Measurements from ENCODE around the gene P2RX5. TPM values are rescaled to one million over a fixed set of nuclear protein-coding genes. Genes with fewer than 3 reads are reported as not detected.

P2RX5 gene
- total RNA-seq, 1 experiment from 2014 or later: 8.8 TPM

DNA sequence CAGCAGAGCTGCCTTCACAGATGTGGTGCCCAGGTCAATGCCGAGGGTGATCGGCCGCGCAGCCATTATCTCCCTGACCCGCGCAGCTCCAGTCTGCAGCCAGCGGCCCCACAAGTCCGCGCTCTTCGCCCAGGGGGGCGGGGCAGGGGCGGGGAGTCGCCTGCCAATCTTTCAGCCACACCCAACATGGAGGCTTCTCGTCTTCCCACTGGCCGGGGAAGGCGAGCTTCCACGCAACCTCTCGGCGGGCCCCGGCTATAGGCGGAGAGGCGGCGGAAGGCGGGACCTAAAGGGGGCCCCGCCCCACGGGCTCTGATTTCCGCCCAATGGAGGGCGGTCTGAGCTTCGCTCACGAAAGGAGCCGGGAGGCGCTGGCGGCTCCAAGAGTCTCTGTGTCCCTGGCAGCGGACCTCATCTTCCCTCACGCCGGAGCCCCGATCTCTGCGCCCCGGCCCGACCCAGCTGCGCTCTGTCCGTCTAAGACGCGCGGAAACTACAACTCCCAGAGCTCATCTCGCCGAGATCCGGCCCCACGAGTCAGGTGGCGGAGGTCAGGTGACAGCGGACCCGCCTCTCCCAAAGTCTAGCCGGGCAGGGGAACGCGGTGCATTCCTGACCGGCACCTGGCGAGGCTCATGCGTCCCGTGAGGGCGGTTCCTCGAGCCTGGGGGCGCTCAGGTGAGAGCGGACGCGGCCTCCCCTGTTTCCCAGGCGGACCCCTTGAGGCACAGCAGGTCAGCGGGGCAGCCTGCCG, 59.6 kb downstream of the P2RX5 start, which contains the start of the genes CTNS and SHPK (continued):
- TF ChIP-seq IRF2 (CRISPR knock-in tag; IDR thresholded peaks at IDR 0.05; ENCODE audit: borderline replicate concordance, low read depth) (no peak), FOXJ3 (CRISPR knock-in tag; IDR thresholded peaks at IDR 0.05; ENCODE audit: borderline replicate concordance) (no peak), JAZF1 (CRISPR knock-in tag; IDR thresholded peaks at IDR 0.05) (no peak), ZNF423 (CRISPR knock-in tag; IDR thresholded peaks at IDR 0.05) (no peak), GABPB1 (CRISPR knock-in tag; IDR thresholded peaks at IDR 0.05) (peak; percentile 53; the same call in 1 of the 2 replicates), CREM (CRISPR knock-in tag; IDR thresholded peaks at IDR 0.05) (no peak; the same call in 1 of the 2 replicates), ZNF138 (CRISPR knock-in tag; conservative IDR thresholded peaks at IDR 0.05) (no peak; the same call in 1 of the 2 replicates), MYBL2 (CRISPR knock-in tag; IDR thresholded peaks at IDR 0.05) (no peak), SOX15 (CRISPR knock-in tag; IDR thresholded peaks at IDR 0.05) (no peak), ZNF396 (CRISPR knock-in tag; IDR thresholded peaks at IDR 0.05; ENCODE audit: borderline replicate concordance) (no peak), ZNF263 (CRISPR knock-in tag; IDR thresholded peaks at IDR 0.05; ENCODE audit: low read depth) (no peak), OVOL2 (CRISPR knock-in tag; IDR thresholded peaks at IDR 0.05; ENCODE audit: borderline replicate concordance) (no peak), TCF7 (CRISPR knock-in tag; IDR thresholded peaks at IDR 0.05; ENCODE audit: low read depth) (no peak)
- TF ChIP-seq, protein P1, sequence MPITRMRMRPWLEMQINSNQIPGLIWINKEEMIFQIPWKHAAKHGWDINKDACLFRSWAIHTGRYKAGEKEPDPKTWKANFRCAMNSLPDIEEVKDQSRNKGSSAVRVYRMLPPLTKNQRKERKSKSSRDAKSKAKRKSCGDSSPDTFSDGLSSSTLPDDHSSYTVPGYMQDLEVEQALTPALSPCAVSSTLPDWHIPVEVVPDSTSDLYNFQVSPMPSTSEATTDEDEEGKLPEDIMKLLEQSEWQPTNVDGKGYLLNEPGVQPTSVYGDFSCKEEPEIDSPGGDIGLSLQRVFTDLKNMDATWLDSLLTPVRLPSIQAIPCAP (CRISPR knock-in tag; IDR thresholded peaks at IDR 0.05): no peak
- TF ChIP-seq, protein P2, sequence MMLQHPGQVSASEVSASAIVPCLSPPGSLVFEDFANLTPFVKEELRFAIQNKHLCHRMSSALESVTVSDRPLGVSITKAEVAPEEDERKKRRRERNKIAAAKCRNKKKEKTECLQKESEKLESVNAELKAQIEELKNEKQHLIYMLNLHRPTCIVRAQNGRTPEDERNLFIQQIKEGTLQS (CRISPR knock-in tag; conservative IDR thresholded peaks at IDR 0.05): no peak
- TF ChIP-seq, protein P3, sequence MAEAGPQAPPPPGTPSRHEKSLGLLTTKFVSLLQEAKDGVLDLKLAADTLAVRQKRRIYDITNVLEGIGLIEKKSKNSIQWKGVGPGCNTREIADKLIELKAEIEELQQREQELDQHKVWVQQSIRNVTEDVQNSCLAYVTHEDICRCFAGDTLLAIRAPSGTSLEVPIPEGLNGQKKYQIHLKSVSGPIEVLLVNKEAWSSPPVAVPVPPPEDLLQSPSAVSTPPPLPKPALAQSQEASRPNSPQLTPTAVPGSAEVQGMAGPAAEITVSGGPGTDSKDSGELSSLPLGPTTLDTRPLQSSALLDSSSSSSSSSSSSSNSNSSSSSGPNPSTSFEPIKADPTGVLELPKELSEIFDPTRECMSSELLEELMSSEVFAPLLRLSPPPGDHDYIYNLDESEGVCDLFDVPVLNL (CRISPR knock-in tag; IDR thresholded peaks at IDR 0.05; ENCODE audit: borderline replicate concordance, low read depth): no peak
- TF ChIP-seq, protein P4, sequence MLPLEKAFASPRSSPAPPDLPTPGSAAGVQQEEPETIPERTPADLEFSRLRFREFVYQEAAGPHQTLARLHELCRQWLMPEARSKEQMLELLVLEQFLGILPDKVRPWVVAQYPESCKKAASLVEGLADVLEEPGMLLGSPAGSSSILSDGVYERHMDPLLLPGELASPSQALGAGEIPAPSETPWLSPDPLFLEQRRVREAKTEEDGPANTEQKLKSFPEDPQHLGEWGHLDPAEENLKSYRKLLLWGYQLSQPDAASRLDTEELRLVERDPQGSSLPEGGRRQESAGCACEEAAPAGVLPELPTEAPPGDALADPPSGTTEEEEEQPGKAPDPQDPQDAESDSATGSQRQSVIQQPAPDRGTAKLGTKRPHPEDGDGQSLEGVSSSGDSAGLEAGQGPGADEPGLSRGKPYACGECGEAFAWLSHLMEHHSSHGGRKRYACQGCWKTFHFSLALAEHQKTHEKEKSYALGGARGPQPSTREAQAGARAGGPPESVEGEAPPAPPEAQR (CRISPR knock-in tag; IDR thresholded peaks at IDR 0.05): no peak
- TF ChIP-seq, protein P5, sequence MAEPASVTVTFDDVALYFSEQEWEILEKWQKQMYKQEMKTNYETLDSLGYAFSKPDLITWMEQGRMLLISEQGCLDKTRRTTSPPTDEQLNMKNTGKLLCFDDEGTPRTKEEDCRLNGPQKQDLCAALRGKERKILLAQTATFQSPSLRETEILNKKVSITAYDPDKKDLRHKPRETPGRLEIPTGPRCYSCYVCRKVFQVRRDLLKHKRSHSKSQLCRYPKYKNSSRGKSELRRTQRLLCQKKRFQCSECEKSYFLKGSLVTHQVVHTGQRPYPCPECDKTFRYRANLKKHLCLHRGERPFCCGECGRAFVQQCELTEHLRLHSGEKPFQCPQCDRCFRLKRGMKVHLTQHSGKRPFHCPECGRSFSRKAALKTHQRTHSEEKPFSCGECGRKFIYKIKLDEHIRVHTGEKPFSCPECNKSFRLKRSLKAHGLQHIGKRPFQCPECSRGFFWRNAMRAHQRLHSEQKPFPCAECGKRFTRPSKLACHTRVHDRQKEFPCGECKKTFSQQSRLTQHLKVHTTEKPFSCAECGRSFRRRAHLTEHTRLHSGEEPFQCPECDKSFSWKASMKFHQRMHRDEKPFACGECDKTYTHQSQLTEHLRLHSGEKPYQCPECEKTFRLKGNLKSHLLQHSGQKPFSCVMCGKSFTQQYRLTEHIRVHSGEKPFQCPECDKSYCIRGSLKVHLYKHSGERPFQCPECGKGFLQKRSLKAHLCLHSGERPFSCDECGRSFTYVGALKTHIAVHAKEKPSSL (CRISPR knock-in tag; conservative IDR thresholded peaks at IDR 0.05): no peak
- TF ChIP-seq, protein P6, sequence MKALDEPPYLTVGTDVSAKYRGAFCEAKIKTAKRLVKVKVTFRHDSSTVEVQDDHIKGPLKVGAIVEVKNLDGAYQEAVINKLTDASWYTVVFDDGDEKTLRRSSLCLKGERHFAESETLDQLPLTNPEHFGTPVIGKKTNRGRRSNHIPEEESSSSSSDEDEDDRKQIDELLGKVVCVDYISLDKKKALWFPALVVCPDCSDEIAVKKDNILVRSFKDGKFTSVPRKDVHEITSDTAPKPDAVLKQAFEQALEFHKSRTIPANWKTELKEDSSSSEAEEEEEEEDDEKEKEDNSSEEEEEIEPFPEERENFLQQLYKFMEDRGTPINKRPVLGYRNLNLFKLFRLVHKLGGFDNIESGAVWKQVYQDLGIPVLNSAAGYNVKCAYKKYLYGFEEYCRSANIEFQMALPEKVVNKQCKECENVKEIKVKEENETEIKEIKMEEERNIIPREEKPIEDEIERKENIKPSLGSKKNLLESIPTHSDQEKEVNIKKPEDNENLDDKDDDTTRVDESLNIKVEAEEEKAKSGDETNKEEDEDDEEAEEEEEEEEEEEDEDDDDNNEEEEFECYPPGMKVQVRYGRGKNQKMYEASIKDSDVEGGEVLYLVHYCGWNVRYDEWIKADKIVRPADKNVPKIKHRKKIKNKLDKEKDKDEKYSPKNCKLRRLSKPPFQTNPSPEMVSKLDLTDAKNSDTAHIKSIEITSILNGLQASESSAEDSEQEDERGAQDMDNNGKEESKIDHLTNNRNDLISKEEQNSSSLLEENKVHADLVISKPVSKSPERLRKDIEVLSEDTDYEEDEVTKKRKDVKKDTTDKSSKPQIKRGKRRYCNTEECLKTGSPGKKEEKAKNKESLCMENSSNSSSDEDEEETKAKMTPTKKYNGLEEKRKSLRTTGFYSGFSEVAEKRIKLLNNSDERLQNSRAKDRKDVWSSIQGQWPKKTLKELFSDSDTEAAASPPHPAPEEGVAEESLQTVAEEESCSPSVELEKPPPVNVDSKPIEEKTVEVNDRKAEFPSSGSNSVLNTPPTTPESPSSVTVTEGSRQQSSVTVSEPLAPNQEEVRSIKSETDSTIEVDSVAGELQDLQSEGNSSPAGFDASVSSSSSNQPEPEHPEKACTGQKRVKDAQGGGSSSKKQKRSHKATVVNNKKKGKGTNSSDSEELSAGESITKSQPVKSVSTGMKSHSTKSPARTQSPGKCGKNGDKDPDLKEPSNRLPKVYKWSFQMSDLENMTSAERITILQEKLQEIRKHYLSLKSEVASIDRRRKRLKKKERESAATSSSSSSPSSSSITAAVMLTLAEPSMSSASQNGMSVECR (CRISPR knock-in tag; IDR thresholded peaks at IDR 0.05; ENCODE audit: borderline replicate concordance): peak; percentile 52
- TF ChIP-seq, protein P7, sequence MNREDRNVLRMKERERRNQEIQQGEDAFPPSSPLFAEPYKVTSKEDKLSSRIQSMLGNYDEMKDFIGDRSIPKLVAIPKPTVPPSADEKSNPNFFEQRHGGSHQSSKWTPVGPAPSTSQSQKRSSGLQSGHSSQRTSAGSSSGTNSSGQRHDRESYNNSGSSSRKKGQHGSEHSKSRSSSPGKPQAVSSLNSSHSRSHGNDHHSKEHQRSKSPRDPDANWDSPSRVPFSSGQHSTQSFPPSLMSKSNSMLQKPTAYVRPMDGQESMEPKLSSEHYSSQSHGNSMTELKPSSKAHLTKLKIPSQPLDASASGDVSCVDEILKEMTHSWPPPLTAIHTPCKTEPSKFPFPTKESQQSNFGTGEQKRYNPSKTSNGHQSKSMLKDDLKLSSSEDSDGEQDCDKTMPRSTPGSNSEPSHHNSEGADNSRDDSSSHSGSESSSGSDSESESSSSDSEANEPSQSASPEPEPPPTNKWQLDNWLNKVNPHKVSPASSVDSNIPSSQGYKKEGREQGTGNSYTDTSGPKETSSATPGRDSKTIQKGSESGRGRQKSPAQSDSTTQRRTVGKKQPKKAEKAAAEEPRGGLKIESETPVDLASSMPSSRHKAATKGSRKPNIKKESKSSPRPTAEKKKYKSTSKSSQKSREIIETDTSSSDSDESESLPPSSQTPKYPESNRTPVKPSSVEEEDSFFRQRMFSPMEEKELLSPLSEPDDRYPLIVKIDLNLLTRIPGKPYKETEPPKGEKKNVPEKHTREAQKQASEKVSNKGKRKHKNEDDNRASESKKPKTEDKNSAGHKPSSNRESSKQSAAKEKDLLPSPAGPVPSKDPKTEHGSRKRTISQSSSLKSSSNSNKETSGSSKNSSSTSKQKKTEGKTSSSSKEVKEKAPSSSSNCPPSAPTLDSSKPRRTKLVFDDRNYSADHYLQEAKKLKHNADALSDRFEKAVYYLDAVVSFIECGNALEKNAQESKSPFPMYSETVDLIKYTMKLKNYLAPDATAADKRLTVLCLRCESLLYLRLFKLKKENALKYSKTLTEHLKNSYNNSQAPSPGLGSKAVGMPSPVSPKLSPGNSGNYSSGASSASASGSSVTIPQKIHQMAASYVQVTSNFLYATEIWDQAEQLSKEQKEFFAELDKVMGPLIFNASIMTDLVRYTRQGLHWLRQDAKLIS (CRISPR knock-in tag; IDR thresholded peaks at IDR 0.05; ENCODE audit: borderline replicate concordance): no peak

All from WTC11 (cell line).